Spleen (tissue), 11 donors: ENCODE data around the gene SSPN. TPM values are rescaled to one million over a fixed set of nuclear protein-coding genes. Genes with fewer than 3 reads are reported as not detected.

Experiments used
- DNase-seq: peaks from one replicate; pipeline ENCODE4 v3.0.0-alpha.2; 2020
- H3K27ac ChIP-seq, 8 donors: fragments of 200-600 bp; sonication (generic) in 7 of 8; 1 replicate in 4 of 8; 2 replicates in 4 of 8; pipeline versions ENCODE4 v1.5.0 to v1.8.0; 2016 to 2021; ENCODE audit warnings: inconsistent platforms in 4 of 8, mild to moderate bottlenecking in 4 of 8, moderate library complexity in 1 of 8
- H3K27me3 ChIP-seq, 7 donors: fragments of 200-600 bp; sonication (generic) in 6 of 7; replicated peaks in 1 of 7; 1 replicate in 4 of 7; 2 replicates in 3 of 7; pipeline versions ENCODE4 v1.5.0 to v1.8.0; 2016 to 2021; ENCODE audit warnings: inconsistent platforms in 3 of 7, mild to moderate bottlenecking in 1 of 7
- H3K36me3 ChIP-seq, 6 donors: fragments of 200-600 bp; sonication (generic) in 5 of 6; 1 replicate in 4 of 6; 2 replicates in 2 of 6; pipeline versions ENCODE4 v1.5.0 to v1.8.0; 2016 to 2021; ENCODE audit warnings: inconsistent platforms in 2 of 6
- H3K4me1 ChIP-seq, 6 donors: fragments of 200-600 bp; sonication (generic) in 5 of 6; 1 replicate in 3 of 6; 2 replicates in 3 of 6; pipeline versions ENCODE4 v1.5.0 to v1.8.0; 2016 to 2021; ENCODE audit warnings: inconsistent platforms in 3 of 6
- H3K4me3 ChIP-seq, 8 donors: fragments of 200-600 bp; sonication (generic) in 7 of 8; 1 replicate in 4 of 8; 2 replicates in 4 of 8; pipeline versions ENCODE4 v1.5.0 to v1.8.0; 2016 to 2021; ENCODE audit warnings: inconsistent platforms in 4 of 8, mild to moderate bottlenecking in 4 of 8, moderate library complexity in 2 of 8
- H3K9me3 ChIP-seq, 8 donors: fragments of 200-600 bp; sonication (generic) in 7 of 8; 1 replicate in 4 of 8; 2 replicates in 4 of 8; pipeline versions ENCODE4 v1.5.0 to v1.8.0; 2016 to 2021; ENCODE audit warnings: inconsistent platforms in 4 of 8
- POLR2A ChIP-seq, 3 donors: fragments of 450-650 bp; IDR thresholded peaks; one replicate each; pipeline ENCODE4 v1.5.1; 2017; ENCODE audit warnings: antibody characterized with exemption in 3 of 3, mild to moderate bottlenecking in 1 of 3
- POLR2AphosphoS5 ChIP-seq, 3 donors: sonication (generic); formaldehyde crosslinking; IDR thresholded peaks; one replicate each; pipeline ENCODE4 v1.5.1; 2017; ENCODE audit warnings: antibody characterized with exemption in 3 of 3
- WGBS, 5 donors: extraction: QIAGEN DNeasy Blood & Tissue Kit in 3 of 5; methylation state at CpG; one replicate each; pipeline versions ENCODE4 v1.1.5 to v1.1.7; 2013 to 2018; 5-methylcytosine and 5-hydroxymethylcytosine counted together
- intact Hi-C: fragments of 100-400 bp; cut with DNase I; formaldehyde crosslinking; loops from one replicate; pipeline ENCODE4 v1.15.0; 2023; ENCODE audit warnings: low total_unique reads
- polyA plus RNA-seq, 3 donors: library from polyadenylated mRNA; stranded (reverse); fragments of 200-250 nt; gene quantifications; one replicate each; pipeline ENCODE4 v1.2.1, GENCODE V29; 2013
- total RNA-seq, 7 donors: library from RNA; depleted of rRNA in 3 of 7; stranded (reverse); fragments of >200 nt in 3 of 7; fragmentation: NEBNext Ultra II Directional in 4 of 7; extraction: Animal tissue kit (Norgen Biotek cat#: 25700) in 4 of 7; gene quantifications; one replicate each; pipeline versions ENCODE4 v1.1.0 to v1.2.1, GENCODE V29; 2016 to 2021
- TF ChIP-seq, protein P1 (sequence below), 11 experiments: fragments of 200-600 bp in 7 of 11; fragments of 450-650 bp in 4 of 11; sonication (generic) in 4 of 11; IDR thresholded peaks in 8 of 11; conservative IDR thresholded peaks in 3 of 11; 1 replicate in 7 of 11; 2 replicates in 4 of 11; pipeline versions ENCODE4 v1.4.0 to v1.8.0; 2016 to 2021; ENCODE audit warnings: antibody characterized with exemption in 11 of 11, inconsistent platforms in 4 of 11, mild to moderate bottlenecking in 1 of 11
- donor health status: healthy with polysubstance abuse.
- donor health status: DM: no; HTN: no; CAD: no; lungs with moderate emphysema.
- donor health status: DM: no; HTN: no; CAD: no.
- donor health status: Bipolar disorder and iron deficiency.
- donor health status: healthy.
- donor health status: DM: no; HTN: no; CAD: no.
- donor health status: DM: yes; HTN: yes; CAD: no.

The SSPN gene
- total and polyA plus RNA-seq, 10 donors = 2.7 to 46.6 (median 10.6) TPM

DNA sequence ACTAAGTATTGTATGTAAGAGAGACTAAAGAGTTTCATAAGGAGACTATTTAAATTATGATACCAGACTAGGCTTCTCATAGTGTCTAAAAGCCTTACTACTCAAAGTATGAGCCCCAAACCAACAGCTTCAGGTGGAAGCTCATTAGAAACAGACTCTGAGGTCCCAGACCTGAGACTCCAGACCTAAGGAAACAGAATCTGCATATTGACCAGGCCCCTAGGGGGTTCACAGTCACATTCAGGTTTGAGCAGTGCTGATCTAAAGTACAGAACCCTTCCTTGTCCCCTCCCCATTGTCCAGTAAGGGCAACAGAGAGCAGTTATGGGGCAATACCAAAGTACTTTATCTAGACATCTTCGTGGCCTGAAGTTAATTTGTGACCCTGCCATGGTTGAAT lies 87.7 kb downstream of the SSPN start:
- TF ChIP-seq, protein P1, sequence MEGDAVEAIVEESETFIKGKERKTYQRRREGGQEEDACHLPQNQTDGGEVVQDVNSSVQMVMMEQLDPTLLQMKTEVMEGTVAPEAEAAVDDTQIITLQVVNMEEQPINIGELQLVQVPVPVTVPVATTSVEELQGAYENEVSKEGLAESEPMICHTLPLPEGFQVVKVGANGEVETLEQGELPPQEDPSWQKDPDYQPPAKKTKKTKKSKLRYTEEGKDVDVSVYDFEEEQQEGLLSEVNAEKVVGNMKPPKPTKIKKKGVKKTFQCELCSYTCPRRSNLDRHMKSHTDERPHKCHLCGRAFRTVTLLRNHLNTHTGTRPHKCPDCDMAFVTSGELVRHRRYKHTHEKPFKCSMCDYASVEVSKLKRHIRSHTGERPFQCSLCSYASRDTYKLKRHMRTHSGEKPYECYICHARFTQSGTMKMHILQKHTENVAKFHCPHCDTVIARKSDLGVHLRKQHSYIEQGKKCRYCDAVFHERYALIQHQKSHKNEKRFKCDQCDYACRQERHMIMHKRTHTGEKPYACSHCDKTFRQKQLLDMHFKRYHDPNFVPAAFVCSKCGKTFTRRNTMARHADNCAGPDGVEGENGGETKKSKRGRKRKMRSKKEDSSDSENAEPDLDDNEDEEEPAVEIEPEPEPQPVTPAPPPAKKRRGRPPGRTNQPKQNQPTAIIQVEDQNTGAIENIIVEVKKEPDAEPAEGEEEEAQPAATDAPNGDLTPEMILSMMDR (IDR thresholded peaks at IDR 0.05 in 8 of 11, conservative IDR thresholded peaks at IDR 0.05 in 3 of 11) = no peak
- 50 to 79% (median 74%) methylated on average over 1 of the region's 1 CpG for WGBS, 5 donors
- no peak for DNase-seq

DNA sequence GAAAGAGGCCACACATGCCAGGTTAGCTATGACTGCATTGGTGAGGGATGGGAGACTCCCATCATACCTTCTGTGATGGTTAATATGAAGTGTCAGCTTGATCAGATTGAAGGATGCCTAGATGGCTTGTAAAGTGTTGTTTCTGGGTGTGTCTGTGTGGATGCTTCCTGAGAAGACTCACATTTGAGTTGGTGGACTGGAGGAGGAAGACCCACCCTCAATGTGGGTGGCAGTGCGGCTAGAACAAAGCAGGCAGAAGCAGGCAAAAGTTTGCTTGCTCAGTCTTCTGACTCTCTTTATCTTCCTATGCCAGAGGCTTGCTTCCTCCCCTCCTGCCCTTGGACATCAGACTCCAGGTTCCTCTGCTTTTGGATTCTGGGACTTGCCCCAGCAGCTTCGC lies 88.2 kb downstream of the SSPN start:
- Histone ChIP-seq H3K4me3 (no peak overlapping the region), H3K27ac (no peak overlapping the region), H3K36me3 (no peaks in the 10 kb centered on the region), H3K9me3 (peaks cover 0 to 4% (median 0%) of the 10 kb centered on the region in 8 donors), H3K27me3 (no peaks in the 10 kb centered on the region), H3K4me1 (peaks cover 0 to 12% (median 3%) of the 10 kb centered on the region in 6 donors)
- intact Hi-C loops = no loop called here
- TF ChIP-seq POLR2AphosphoS5 (IDR thresholded peaks at IDR 0.05) (no peak), POLR2A (IDR thresholded peaks at IDR 0.05) (no peak)
- TF ChIP-seq, protein P1 (IDR thresholded peaks at IDR 0.05 in 8 of 11, conservative IDR thresholded peaks at IDR 0.05 in 3 of 11) = no peak
- whole genome bisulfite sequencing, 5 donors = 86 to 94% (median 88%) methylated on average over 2 of the region's 2 CpGs
- no peak for DNase-seq

More for the DNA sequence above, 87.7 kb downstream of the SSPN start:
- H3K27ac ChIP-seq = no peak overlapping the region
- no peak overlapping the region for H3K4me3 ChIP-seq
- intact Hi-C loops = no loop called here
- H3K27me3 ChIP-seq = no peaks in the 10 kb centered on the region
- H3K9me3 ChIP-seq = peaks cover 0 to 4% (median 0%) of the 10 kb centered on the region in 8 donors
- peaks cover 0 to 12% (median 7%) of the 10 kb centered on the region in 6 donors for H3K4me1 ChIP-seq
- no peaks in the 10 kb centered on the region for H3K36me3 ChIP-seq

DNA sequence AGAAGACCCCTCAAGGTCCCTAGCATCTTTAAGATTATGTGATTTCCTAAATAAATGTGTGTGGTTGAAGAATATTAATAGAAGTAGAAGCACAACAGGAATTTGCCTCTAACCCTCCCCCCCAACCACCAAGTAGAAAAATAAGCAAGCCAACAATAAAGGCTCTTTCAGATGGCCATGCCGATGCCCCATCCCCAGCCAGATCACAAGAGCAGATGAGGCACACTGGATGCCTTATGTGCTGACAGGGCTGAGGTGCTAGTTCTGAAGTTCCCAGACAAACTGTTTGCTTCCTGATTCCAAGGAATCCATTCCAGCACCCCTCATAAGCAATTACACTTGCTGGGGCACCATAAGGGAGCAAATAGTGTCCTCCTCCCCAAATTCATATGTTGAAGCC lies 90.0 kb downstream of the SSPN start:
- Histone ChIP-seq H3K4me1 (peaks cover 0 to 12% (median 2%) of the 10 kb centered on the region in 6 donors), H3K27ac (no peak overlapping the region), H3K36me3 (no peaks in the 10 kb centered on the region), H3K27me3 (no peaks in the 10 kb centered on the region), H3K4me3 (no peak overlapping the region), H3K9me3 (peaks cover 0 to 4% (median 0%) of the 10 kb centered on the region in 8 donors)
- no peak for DNase-seq
- WGBS, 5 donors = 92 to 100% (median 94%) methylated on average over 1 of the region's 1 CpG
- intact Hi-C loops = no loop called here
- TF ChIP-seq, protein P1 (IDR thresholded peaks at IDR 0.05 in 8 of 11, conservative IDR thresholded peaks at IDR 0.05 in 3 of 11) = no peak
- TF ChIP-seq POLR2AphosphoS5 (IDR thresholded peaks at IDR 0.05) (no peak), POLR2A (IDR thresholded peaks at IDR 0.05) (no peak)

DNA sequence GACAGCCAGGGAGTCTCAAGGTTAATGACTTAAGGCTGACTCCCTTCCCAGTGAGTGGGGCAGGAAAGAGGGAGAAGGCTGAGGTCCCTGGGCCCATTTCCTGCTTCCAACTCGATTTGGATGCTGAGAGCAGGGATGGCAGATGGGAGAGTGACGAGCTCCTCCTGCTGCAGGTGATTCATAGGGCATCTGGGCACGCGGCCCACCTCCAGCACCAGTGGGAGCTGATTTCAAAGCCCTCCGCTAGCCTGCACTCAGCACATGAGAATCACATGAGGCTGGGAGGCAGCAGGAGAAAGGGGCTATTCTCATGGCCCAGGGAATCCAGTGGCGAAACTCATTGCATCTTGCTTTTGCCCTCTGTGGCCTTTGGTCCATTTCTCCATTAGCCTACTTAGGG lies 90.8 kb downstream of the SSPN start:
- no peak for DNase-seq
- WGBS, 5 donors = 79 to 99% (median 90%) methylated on average over 4 to 6 of the region's 6 CpGs
- H3K4me3 ChIP-seq = no peak overlapping the region

More for the DNA sequence above, 90.8 kb downstream of the SSPN start:
- Histone ChIP-seq H3K27ac (no peak overlapping the region), H3K4me1 (peaks cover 0 to 11% (median 2%) of the 10 kb centered on the region in 6 donors), H3K27me3 (no peaks in the 10 kb centered on the region), H3K9me3 (peaks cover 0 to 4% (median 0%) of the 10 kb centered on the region in 8 donors), H3K36me3 (no peaks in the 10 kb centered on the region)
- intact Hi-C loops = no loop called here
- TF ChIP-seq, protein P1 (IDR thresholded peaks at IDR 0.05 in 8 of 11, conservative IDR thresholded peaks at IDR 0.05 in 3 of 11) = no peak
